ENCODE measurements around the gene GCG. TPM values are rescaled to one million over a fixed set of nuclear protein-coding genes. Genes with fewer than 3 reads are reported as not detected.

Gene GCG
- total RNA-seq, 1 donor from 2014 or later = not detected

DNA sequence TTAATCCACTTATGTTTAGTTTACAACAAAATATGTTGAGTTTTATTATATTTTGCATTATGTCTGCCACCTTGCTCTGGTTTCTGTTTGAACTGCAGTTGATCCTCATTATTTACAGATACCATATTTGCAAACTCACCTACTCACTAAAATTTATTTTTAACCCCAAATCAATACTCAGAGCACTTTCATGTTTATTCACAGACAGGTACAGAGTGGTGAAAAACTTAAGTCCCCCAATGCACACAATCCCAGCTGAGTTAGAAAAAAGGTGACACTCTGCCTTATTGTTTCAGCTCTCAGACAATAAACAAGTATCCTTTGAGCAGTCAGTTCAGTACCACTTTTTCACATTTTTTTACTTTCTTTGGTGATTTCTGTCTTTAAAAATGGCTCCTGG, 13.7 kb downstream of the GCG start:
- TF ChIP-seq, protein P1, sequence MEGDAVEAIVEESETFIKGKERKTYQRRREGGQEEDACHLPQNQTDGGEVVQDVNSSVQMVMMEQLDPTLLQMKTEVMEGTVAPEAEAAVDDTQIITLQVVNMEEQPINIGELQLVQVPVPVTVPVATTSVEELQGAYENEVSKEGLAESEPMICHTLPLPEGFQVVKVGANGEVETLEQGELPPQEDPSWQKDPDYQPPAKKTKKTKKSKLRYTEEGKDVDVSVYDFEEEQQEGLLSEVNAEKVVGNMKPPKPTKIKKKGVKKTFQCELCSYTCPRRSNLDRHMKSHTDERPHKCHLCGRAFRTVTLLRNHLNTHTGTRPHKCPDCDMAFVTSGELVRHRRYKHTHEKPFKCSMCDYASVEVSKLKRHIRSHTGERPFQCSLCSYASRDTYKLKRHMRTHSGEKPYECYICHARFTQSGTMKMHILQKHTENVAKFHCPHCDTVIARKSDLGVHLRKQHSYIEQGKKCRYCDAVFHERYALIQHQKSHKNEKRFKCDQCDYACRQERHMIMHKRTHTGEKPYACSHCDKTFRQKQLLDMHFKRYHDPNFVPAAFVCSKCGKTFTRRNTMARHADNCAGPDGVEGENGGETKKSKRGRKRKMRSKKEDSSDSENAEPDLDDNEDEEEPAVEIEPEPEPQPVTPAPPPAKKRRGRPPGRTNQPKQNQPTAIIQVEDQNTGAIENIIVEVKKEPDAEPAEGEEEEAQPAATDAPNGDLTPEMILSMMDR (IDR thresholded peaks at IDR 0.05) = no peak
- intact Hi-C loops (cut with DNase I) = no loop called here
- ATAC-seq = no peak

DNA sequence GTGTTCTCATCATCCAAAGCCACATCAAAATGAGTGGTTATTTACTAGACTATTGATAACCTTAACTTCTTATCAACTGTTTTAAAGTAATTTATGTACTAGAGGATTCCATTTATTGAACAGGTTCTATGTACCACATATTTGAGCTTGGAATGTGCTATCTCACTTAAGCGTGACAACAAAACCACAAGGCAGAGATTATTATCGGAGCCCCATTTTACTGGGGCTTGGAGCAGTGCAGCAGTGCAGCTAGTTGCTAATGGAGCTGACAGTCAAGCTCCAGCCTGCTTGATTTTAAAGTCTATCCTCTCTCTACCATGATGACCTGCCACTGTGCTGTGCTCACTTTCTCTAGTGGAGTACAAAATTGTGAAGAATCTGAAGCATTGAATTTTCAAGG, 24.6 kb downstream of the GCG start:
- Histone ChIP-seq H3K4me3 (no peak overlapping the region), H3K27me3 (ENCODE audit: low read depth) (no peaks in the 10 kb centered on the region), H3K9me3 (no peaks in the 10 kb centered on the region), H3K36me3 (no peaks in the 10 kb centered on the region), H3K4me1 (peaks cover 7% of the 10 kb centered on the region), H3K27ac (no peak overlapping the region)
- TF ChIP-seq, protein P1 (IDR thresholded peaks at IDR 0.05) = no peak
- ATAC-seq (no peak), DNase-seq (no peak)
- intact Hi-C loops (cut with DNase I) = no loop called here

More for the DNA sequence above, 13.7 kb downstream of the GCG start:
- Histone ChIP-seq H3K4me1 (no peaks in the 10 kb centered on the region), H3K9me3 (no peaks in the 10 kb centered on the region), H3K27me3 (ENCODE audit: low read depth) (no peaks in the 10 kb centered on the region), H3K36me3 (no peaks in the 10 kb centered on the region), H3K4me3 (no peak overlapping the region), H3K27ac (no peak overlapping the region)
- no peak for DNase-seq

DNA sequence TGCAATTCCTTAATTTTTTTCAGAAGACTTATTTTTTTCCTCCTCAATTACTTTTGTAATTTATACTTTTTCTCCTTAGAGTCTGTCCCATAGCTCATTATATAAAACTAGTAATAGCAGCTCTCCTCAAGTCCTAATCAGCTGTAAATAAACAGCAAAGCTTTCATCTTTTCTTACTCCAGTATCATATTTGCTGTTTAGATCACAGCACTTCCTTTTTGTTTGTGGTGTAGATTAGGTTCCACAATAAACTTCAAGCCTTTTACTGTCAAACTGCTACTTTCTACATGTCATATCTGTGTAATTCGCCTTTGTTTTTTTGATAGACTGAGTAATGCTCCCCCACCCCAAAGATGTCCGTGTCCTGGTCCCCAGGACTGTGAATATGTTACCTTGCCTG, 25.5 kb downstream of the GCG start:
- no peaks in the 10 kb centered on the region for H3K36me3 ChIP-seq
- no peak overlapping the region for H3K4me3 ChIP-seq
- no peak for ATAC-seq
- H3K27me3 ChIP-seq (ENCODE audit: low read depth) = no peaks in the 10 kb centered on the region
- DNase-seq = no peak
- intact Hi-C loops (cut with DNase I) = no loop called here
- no peaks in the 10 kb centered on the region for H3K9me3 ChIP-seq
- TF ChIP-seq, protein P1 (IDR thresholded peaks at IDR 0.05) = no peak
- no peak overlapping the region for H3K27ac ChIP-seq
- peaks cover 7% of the 10 kb centered on the region for H3K4me1 ChIP-seq

DNA sequence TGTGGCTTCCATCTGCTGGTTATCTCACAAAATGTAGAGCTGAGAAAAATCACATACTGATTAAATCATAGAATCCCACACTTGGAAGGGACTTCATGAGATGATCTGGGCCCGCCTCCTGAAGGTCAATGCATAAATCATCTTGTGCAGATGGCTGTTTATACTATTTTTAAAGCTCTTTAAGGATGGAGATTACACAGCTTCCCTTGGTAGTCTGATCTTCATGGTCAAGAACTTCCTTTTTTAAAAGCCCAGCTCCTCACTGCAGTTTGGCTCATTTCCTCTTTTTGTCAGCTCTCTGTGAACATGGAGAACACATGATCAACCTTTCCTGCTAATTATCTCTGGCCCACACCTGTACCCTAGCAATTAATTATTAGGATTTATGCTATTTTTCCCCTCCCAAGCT, 25.9 kb downstream of the GCG start:
- Histone ChIP-seq H3K9me3 (no peaks in the 10 kb centered on the region), H3K4me1 (peaks cover 7% of the 10 kb centered on the region), H3K36me3 (no peaks in the 10 kb centered on the region), H3K27me3 (ENCODE audit: low read depth) (no peaks in the 10 kb centered on the region), H3K27ac (no peak overlapping the region), H3K4me3 (no peak overlapping the region)
- ATAC-seq (peak; percentile 41 to 56), DNase-seq (no peak)
- TF ChIP-seq, protein P1 (IDR thresholded peaks at IDR 0.05) = no peak
- intact Hi-C loops (cut with DNase I) = no loop called here

DNA sequence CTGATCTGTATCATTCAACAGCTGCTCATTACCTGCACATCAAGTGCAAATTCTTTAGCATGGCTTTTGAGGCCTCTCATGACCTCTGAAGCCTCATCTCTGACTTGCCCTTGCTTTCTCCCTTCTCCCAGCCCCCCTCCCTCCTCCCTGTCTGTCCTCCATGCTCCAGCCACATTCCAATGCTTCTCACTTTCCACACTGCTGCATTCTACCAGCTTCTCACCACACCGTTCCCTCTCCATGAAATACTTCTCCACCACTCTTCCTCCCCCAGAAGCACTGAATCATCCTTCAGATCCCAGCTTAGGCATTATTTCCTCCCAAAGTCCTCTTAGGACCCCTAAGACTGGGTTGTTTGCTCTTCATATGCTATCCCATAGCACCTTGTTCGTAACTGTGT, 26.9 kb downstream of the GCG start:
- H3K4me3 ChIP-seq = no peak overlapping the region
- intact Hi-C loops (cut with DNase I) = no loop called here
- H3K36me3 ChIP-seq = no peaks in the 10 kb centered on the region
- ATAC-seq = no peak
- no peak overlapping the region for H3K27ac ChIP-seq
- H3K27me3 ChIP-seq (ENCODE audit: low read depth) = no peaks in the 10 kb centered on the region
- peaks cover 7% of the 10 kb centered on the region for H3K4me1 ChIP-seq
- no peak for DNase-seq
- TF ChIP-seq, protein P1 (IDR thresholded peaks at IDR 0.05) = no peak
- H3K9me3 ChIP-seq = no peaks in the 10 kb centered on the region
